ENCODE measurements around the gene CCDC150.
"Not testable (repeated sequence)": the region's sequence is repeated elsewhere in the genome, so short reads cannot be mapped to it uniquely, and the experiment has no call there.

The CCDC150 gene
- total RNA-seq, result 1.5 to 2.0 reads per million in 2 donors

- DNase-seq, result peak; percentile 87
Observed at GRCh38 chr2:196639180-196640030, at the start of gene CCDC150. Gene CCDC150 (plus strand): TSS chr2:196639715. CDS start chr2:196639767, 52 bp downstream.

- DNase-seq, result no peak
Observed at GRCh38 chr2:196590286-196590685, 49.2 kb upstream of the CCDC150 start.

- DNase-seq, result no peak
Observed at GRCh38 chr2:196591004-196591403, 48.5 kb upstream of the CCDC150 start.

GRCh38 chr2:196591621-196592022, 47.9 kb upstream of the CCDC150 start:
- no peak for DNase-seq

- DNase-seq, result no peak
Observed at GRCh38 chr2:196592331-196592910, 47.1 kb upstream of the CCDC150 start.

GRCh38 chr2:196592911-196593881, 46.3 kb upstream of the CCDC150 start, which contains the start of gene HECW2:
Gene HECW2 (minus strand): TSS chr2:196593554.
- peak; percentile 11 for DNase-seq

- no peak for DNase-seq
Observed at GRCh38 chr2:196594158-196594557, 45.4 kb upstream of the CCDC150 start.

GRCh38 chr2:196597531-196597930, 42.0 kb upstream of the CCDC150 start:
- no peak for DNase-seq

GRCh38 chr2:196598412-196598811, 41.1 kb upstream of the CCDC150 start:
- no peak for DNase-seq

- no peak for DNase-seq
Observed at GRCh38 chr2:196598846-196599245, 40.7 kb upstream of the CCDC150 start.

GRCh38 chr2:196601430-196602306, 37.8 kb upstream of the CCDC150 start:
- no peak for DNase-seq

- DNase-seq, result no peak
Observed at GRCh38 chr2:196604196-196604595, 35.3 kb upstream of the CCDC150 start.

GRCh38 chr2:196606516-196606915, 33.0 kb upstream of the CCDC150 start:
- DNase-seq, result no peak

- no peak for DNase-seq
Observed at GRCh38 chr2:196607073-196607472, 32.4 kb upstream of the CCDC150 start.

GRCh38 chr2:196607896-196608295, 31.6 kb upstream of the CCDC150 start:
- DNase-seq, result not testable (repeated sequence)

GRCh38 chr2:196609806-196610205, 29.7 kb upstream of the CCDC150 start:
- no peak for DNase-seq

- DNase-seq, result no peak
Observed at GRCh38 chr2:196610796-196611195, 28.7 kb upstream of the CCDC150 start.

- no peak for DNase-seq
Observed at GRCh38 chr2:196613302-196613701, 26.2 kb upstream of the CCDC150 start.

- DNase-seq, result no peak
Observed at GRCh38 chr2:196617430-196617829, 22.1 kb upstream of the CCDC150 start.

GRCh38 chr2:196618661-196619060, 20.9 kb upstream of the CCDC150 start:
- no peak for DNase-seq

- DNase-seq, result no peak
Observed at GRCh38 chr2:196630531-196630930, 9.0 kb upstream of the CCDC150 start.

- no peak for DNase-seq
Observed at GRCh38 chr2:196635156-196635555, 4.4 kb upstream of the CCDC150 start.
